ENCODE measurements around the gene URGCP. TPM values are rescaled to one million over a fixed set of nuclear protein-coding genes. Genes with fewer than 3 reads are reported as not detected.
A peak's percentile ranks its signal among the peaks of the same experiment; 100 is the strongest.

The URGCP gene
- total and polyA plus RNA-seq, 2 donors (not counting 1 experiment from before 2014, with no cell fraction given), result 18.3 to 42.1 TPM

DNA sequence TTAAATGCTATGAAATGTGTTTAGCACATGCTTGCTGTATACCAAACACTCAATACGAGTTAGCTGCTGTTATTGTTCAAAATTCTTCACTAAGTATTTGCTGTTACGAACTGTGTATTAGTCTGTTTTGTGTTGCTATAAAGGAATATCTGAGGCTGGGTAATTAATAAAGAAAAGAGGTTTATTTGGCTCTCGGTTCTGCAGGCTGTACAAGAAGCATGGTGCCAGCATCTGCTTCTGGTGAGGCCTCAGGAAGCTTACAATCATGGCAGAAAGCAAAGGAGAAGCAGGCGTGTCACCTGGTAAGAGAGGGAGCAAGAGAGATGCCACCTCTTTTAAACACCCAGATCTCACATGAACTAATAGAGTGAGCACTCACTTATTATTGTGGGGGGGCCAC lies 21.4 kb upstream of the URGCP start:
- H3K4me2 ChIP-seq (ENCODE audit: extremely low read depth, insufficient read depth, low read length), result no peak overlapping the region
- no peak for TF ChIP-seq EZH2 (IDR thresholded peaks at IDR 0.05; ENCODE audit: low read length, missing control alignments)
- TF ChIP-seq, protein P1, sequence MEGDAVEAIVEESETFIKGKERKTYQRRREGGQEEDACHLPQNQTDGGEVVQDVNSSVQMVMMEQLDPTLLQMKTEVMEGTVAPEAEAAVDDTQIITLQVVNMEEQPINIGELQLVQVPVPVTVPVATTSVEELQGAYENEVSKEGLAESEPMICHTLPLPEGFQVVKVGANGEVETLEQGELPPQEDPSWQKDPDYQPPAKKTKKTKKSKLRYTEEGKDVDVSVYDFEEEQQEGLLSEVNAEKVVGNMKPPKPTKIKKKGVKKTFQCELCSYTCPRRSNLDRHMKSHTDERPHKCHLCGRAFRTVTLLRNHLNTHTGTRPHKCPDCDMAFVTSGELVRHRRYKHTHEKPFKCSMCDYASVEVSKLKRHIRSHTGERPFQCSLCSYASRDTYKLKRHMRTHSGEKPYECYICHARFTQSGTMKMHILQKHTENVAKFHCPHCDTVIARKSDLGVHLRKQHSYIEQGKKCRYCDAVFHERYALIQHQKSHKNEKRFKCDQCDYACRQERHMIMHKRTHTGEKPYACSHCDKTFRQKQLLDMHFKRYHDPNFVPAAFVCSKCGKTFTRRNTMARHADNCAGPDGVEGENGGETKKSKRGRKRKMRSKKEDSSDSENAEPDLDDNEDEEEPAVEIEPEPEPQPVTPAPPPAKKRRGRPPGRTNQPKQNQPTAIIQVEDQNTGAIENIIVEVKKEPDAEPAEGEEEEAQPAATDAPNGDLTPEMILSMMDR (conservative IDR thresholded peaks at IDR 0.05 in 1 of 2, IDR thresholded peaks at IDR 0.05 in 1 of 2; ENCODE audit: low read depth in 1 of 2, low read length in 2 of 2), result no peak
- DNase-seq (ENCODE audit: low read depth in 2 of 2), result no peak
- H3K9me3 ChIP-seq (ENCODE audit: control insufficient read depth, insufficient read depth, low read depth, low read length), result no peaks in the 10 kb centered on the region
- no peak overlapping the region for H3K27ac ChIP-seq (ENCODE audit: insufficient read depth, low read length)
- no peaks in the 10 kb centered on the region for H3K36me3 ChIP-seq (ENCODE audit: control insufficient read depth, insufficient read depth, low read length)
- H2AFZ ChIP-seq (ENCODE audit: low read length), result no peak overlapping the region
- H3K4me1 ChIP-seq (ENCODE audit: control insufficient read depth, extremely low read depth, insufficient read depth, low read length), result peaks cover 3% of the 10 kb centered on the region
- no peak overlapping the region for H3K9ac ChIP-seq (ENCODE audit: insufficient read depth, low read length)
- H3K27me3 ChIP-seq (ENCODE audit: control insufficient read depth, insufficient read depth, low read length), result no peaks in the 10 kb centered on the region
- H3K79me2 ChIP-seq (ENCODE audit: control insufficient read depth, insufficient read depth, low read length), result no peaks in the 10 kb centered on the region
- no peak overlapping the region for H3K4me3 ChIP-seq (replicated peaks in 1 of 4; ENCODE audit: control extremely low read depth in 1 of 4, insufficient read depth in 1 of 4, low read depth in 3 of 4, low read length in 4 of 4)
- no peaks in the 10 kb centered on the region for H4K20me1 ChIP-seq (ENCODE audit: control insufficient read depth, extremely low read depth, insufficient read depth, low read length)

DNA sequence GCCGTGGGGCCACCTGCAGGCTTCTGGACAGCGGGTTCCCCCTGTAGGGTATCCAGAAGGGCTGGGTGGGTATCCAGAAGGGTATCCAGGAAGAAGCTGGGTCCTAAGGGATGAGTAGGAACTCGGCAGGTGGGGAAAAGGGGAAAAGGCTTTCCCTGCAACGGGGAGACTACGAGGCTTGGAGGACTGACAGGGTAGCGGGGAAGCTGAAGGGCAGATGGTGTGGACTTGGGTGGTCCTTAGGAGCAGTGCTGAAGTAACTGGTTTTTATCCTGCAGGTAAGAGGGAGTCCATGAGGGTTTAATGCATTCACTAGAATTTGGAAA lies 20.4 kb upstream of the URGCP start:
- Histone ChIP-seq H3K9ac (ENCODE audit: insufficient read depth, low read length) (no peak overlapping the region), H2AFZ (ENCODE audit: low read length) (peak overlapping the region; percentile 84), H3K27me3 (ENCODE audit: control insufficient read depth, insufficient read depth, low read length) (no peaks in the 10 kb centered on the region), H3K4me3 (replicated peaks in 1 of 4; ENCODE audit: control extremely low read depth in 1 of 4, insufficient read depth in 1 of 4, low read depth in 3 of 4, low read length in 4 of 4) (peak overlapping the region; percentile 52 to 71 (median 66)), H3K36me3 (ENCODE audit: control insufficient read depth, insufficient read depth, low read length) (no peaks in the 10 kb centered on the region), H3K4me2 (ENCODE audit: extremely low read depth, insufficient read depth, low read length) (peak overlapping the region; percentile 90), H3K27ac (ENCODE audit: insufficient read depth, low read length) (peak overlapping the region; percentile 79), H3K4me1 (ENCODE audit: control insufficient read depth, extremely low read depth, insufficient read depth, low read length) (peaks cover 3% of the 10 kb centered on the region), H3K9me3 (ENCODE audit: control insufficient read depth, insufficient read depth, low read depth, low read length) (no peaks in the 10 kb centered on the region), H3K79me2 (ENCODE audit: control insufficient read depth, insufficient read depth, low read length) (no peaks in the 10 kb centered on the region), H4K20me1 (ENCODE audit: control insufficient read depth, extremely low read depth, insufficient read depth, low read length) (no peaks in the 10 kb centered on the region)
- TF ChIP-seq EZH2 (IDR thresholded peaks at IDR 0.05; ENCODE audit: low read length, missing control alignments), result no peak
- TF ChIP-seq, protein P1 (conservative IDR thresholded peaks at IDR 0.05 in 1 of 2, IDR thresholded peaks at IDR 0.05 in 1 of 2; ENCODE audit: low read depth in 1 of 2, low read length in 2 of 2), result no peak
- no peak for DNase-seq (ENCODE audit: low read depth in 2 of 2)

DNA sequence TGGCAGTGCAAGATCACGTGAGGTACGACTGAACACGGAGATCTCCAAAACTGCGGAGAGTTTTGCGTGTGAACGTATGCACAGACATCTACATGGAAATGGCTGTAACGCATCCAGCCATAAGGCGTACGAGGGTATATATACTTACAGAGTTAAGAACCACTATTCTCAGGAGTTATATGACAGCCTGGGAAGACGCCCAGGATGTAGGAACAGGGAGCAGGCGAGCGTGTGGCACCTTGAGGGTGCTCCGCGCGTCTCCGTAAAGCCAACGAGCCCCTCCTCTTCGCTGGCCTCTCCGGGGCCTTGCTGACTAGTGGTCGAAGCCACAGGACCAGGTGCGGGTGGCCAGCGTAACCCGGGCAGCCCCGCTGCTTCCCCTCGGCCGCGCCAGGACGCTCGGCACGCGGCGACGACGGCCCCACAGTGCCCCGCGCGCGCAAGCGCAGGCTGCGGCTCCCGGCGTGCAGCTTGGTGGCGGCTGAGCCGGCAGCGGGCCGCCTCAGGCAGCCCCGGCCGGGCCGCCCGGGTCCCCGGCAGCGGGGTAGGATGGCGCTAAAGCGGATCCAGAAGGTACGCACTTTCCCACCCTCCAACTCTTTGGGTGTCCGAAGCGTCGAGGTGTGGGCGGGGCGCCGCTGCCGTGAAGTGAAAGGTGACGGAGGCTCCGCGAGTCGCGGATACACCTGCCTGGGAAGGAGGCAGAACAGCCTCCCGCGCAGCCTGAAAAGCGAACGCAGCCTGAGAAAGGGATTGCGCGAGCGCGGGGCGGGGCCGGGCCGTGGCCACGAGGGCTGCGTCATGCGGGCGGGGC lies 19.8 kb upstream of the URGCP start, which contains the start of gene UBE2D4:
Gene UBE2D4 (plus strand): TSS at position 453 of the 814 bp plus-strand sequence. CDS start 97 bp downstream, at position 550.
- no peaks in the 10 kb centered on the region for H3K9me3 ChIP-seq (ENCODE audit: control insufficient read depth, insufficient read depth, low read depth, low read length)
- H3K4me1 ChIP-seq (ENCODE audit: control insufficient read depth, extremely low read depth, insufficient read depth, low read length), result peaks cover 3% of the 10 kb centered on the region
- H2AFZ ChIP-seq (ENCODE audit: low read length), result peak within 1 kb of the TSS; percentile 84
- H3K36me3 ChIP-seq (ENCODE audit: control insufficient read depth, insufficient read depth, low read length), result no peaks in the 10 kb centered on the region
- no peaks in the 10 kb centered on the region for H4K20me1 ChIP-seq (ENCODE audit: control insufficient read depth, extremely low read depth, insufficient read depth, low read length)
- peak within 1 kb of the TSS; percentile 52 to 79 (median 68) for H3K4me3 ChIP-seq (replicated peaks in 1 of 4; ENCODE audit: control extremely low read depth in 1 of 4, insufficient read depth in 1 of 4, low read depth in 3 of 4, low read length in 4 of 4)
- TF ChIP-seq, protein P1 (conservative IDR thresholded peaks at IDR 0.05 in 1 of 2, IDR thresholded peaks at IDR 0.05 in 1 of 2; ENCODE audit: low read depth in 1 of 2, low read length in 2 of 2), result no peak
- TF ChIP-seq EZH2 (IDR thresholded peaks at IDR 0.05; ENCODE audit: low read length, missing control alignments), result no peak
- no peaks in the 10 kb centered on the region for H3K79me2 ChIP-seq (ENCODE audit: control insufficient read depth, insufficient read depth, low read length)
- H3K4me2 ChIP-seq (ENCODE audit: extremely low read depth, insufficient read depth, low read length), result peak within 1 kb of the TSS; percentile 90
- peak within 1 kb of the TSS; percentile 68 for H3K9ac ChIP-seq (ENCODE audit: insufficient read depth, low read length)
- peak; percentile 59 to 65 for DNase-seq (ENCODE audit: low read depth in 2 of 2)
- peak within 1 kb of the TSS; percentile 79 for H3K27ac ChIP-seq (ENCODE audit: insufficient read depth, low read length)
- H3K27me3 ChIP-seq (ENCODE audit: control insufficient read depth, insufficient read depth, low read length), result no peaks in the 10 kb centered on the region
